ENCODE results near the gene DIAPH2.
"Not testable (repeated sequence)": the region's sequence is repeated elsewhere in the genome, so short reads cannot be mapped to it uniquely, and the experiment has no call there.

The DIAPH2 gene

GRCh38 chrX:96834137-96834536 lies 149.5 kb downstream of the DIAPH2 start:
- no peak for DNase-seq

DNA sequence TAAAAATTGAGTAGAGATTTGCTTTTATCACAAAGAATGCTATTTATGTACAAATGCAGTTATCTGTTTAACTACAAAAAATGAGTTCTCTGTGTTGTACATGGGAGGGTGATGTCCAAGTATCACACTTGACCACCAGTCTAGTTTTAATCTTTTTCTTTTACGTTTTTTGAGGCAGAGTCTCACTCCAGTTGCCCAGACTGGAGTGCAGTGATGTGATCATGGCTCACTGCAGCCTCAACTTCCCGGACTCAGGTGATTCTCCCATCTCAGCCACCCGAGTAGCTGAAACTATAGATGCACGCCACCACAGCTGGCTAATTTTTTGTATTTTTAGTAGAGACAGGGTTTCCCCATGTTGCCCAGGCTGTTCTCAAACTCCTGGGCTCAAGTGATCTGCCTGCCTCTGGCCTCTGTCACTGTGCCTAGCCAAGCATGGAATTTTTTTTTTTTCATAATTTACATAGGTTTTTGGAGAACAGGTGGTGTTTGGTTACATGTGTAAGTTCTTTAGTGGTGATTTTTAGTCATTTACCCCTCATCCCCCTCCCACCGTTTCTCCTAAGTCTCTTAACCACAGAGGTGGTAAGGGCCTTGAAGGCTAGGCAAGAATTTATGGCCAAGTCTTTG lies 151.1 kb downstream of the DIAPH2 start:
- DNase-seq: no peak

DNA sequence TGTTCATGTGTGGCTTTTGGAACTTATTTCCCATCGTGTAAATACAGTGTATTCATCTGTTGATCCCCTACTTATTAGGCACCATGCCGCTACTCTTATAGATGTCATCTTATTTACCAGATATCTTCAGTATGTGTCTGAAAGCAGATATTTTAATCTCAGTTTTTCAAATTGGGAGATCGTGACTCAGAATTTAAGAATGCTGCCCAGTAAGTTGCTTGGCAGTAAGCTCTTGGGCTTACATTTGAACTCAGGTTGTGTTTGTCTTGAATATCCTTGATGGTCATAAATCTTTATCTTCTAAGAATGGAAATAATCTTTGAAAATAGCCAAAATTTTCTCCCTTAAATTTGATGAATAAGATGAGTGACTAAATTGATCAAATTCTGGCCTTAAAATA lies 153.2 kb downstream of the DIAPH2 start:
- DNase-seq: no peak

DNA sequence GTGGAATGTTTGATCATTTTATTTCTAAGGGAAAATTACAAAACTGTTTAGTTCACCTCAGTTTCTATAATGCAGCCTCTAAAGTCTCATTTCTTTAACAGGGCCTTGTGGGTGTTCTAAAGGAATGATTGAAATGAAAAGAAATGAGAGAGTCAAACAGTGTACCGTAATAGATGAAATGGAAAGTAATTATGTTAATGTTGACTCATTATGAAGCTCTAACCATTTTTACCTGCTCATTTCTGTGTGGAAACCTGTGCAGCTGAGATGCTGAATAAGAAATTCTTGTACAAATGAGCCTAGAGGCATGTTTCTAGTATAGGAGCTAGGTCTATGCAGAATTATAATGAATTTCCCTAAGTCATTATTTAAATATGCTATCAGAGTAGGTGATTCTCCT lies 153.9 kb downstream of the DIAPH2 start:
- DNase-seq: no peak

GRCh38 chrX:96841325-96841724 lies 156.7 kb downstream of the DIAPH2 start:
- DNase-seq: no peak

DNA sequence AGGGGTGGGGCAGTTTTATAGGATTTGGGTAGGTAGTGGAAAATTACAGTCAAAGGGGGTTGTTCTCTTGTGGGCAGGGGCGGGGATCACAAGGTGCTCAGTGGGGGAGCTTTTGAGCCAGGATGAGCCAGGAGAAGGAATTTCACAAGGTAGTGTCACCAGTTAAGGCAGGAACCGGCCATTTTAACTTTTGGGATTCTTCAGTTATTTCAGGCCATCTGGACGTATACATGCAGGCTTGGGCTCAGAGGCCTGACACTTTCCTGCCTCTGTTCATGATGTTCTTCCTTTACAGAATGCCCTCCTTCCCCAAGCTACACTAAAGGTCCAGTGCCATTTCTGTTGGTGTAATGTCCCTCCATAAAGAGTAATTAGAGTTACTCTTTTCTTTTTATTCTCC lies 157.2 kb downstream of the DIAPH2 start:
- DNase-seq: not testable (repeated sequence)

DNA sequence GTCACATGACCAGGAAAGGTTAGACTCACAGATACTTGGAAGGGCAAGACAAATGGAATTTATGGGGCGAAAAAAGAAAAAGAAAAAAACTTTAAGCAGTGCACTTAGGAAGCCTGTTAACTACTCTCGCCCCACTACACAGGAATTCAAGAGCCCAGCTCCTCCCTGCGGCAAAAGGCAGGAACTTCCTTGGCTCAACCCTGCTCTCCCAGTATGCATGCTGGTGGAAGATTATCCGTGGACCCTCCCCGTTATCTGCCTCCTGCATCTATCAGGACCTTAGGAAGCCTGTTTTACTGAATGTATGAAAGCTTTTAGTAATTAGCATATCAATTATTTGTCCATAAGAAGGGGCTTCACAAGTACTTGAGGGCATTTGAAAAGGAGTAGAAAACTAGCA lies 158.9 kb downstream of the DIAPH2 start:
- no peak for DNase-seq

DNA sequence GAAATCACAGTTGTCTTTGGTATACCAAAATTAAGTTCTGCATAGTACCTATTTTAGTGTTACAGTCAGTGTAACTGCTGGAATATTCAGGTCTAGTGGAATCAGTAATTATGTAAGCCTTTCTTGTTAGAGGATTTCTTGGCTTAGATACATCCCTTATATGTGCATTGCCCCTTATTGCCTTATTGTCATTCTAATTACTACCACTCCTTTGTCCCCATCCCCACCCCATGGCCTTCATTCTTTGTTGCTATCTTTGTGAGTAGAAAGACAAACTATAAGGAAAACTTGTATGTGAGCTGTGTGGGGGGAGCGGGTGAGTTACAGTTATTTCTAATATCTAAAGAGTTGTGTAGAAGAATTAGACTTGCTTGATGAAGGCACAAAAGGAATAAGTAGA lies 162.2 kb downstream of the DIAPH2 start:
- DNase-seq: no peak

DNA sequence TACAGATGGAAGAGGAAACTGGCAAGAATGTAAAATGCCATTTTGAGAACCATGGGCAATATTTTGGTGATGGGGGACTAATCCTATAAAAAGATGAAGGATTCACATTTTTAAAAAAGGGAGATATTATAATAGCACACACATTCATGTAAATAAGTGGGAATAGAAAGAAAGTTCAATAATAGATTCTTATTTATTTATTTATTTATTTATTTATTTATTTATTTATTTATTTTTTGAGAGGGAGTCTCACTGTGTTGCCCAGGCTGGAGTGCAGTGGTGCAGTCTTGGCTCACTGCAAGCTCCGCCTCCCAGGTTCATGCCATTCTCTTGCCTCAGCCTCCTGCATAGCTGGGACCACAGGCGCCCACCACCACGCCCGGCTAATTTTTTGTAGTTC lies 174.8 kb downstream of the DIAPH2 start:
- not testable (repeated sequence) for DNase-seq

DNA sequence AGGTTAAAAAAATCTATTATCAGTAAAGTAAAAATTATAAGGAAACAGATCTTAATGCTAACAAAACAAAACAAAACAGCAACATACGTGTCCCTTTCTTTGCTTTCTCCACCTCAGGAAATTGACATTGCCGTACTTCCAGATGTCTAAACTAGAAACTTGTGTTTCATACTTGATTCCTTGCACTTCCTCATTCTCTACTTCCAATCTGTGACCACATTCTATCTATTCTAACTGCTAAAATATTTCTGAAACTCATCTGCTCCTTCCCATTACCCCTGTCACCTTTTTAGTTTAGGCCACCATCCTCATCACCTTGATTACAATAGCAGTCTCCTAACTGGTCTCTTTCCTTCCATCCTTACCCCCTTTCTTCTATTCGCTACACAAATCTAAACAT lies 176.6 kb downstream of the DIAPH2 start:
- no peak for DNase-seq

DNA sequence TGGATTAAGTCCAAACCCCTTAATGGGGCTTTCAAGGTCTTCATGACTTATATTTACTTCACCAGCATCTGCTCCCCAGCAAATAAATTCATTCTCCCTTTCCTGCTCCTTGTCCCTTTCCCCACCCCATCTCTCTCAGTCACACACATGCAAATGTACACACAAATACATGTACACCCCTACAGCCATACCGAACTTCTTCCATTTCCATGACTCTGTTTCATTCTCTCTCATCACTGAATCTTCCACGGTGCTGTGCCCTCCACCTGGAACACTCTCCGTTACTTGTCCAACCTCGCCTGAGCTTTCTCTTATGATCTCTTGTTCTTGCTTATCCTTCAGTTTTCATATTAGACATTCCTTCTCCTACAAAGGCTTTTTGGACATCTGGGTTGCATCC lies 177.0 kb downstream of the DIAPH2 start:
- DNase-seq: no peak

DNA sequence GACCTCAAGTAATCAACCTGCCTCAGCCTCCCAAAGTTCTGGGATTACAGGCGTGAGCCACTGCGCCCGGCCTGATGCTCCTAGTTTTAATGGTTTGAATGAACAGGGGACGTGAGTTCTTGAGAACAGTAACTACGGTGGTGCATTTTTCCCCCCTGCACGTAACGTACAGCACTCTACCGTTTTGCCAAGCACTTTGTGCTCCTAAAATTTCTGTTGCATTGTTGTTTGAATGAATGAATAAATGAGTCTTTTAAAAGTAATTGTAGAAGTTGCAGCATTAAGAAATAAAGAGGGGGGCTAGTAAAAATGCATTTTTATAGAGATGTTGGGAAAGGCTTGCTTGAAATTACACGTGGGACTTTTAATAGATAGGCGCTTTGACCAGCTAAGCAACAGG lies 199.0 kb downstream of the DIAPH2 start, which contains the start of gene RPA4:
Gene RPA4, plus strand, starts transcription at position 301 of the 400 bp plus-strand sequence. CDS start 403 bp downstream, outside the sequence.
- no peak for DNase-seq

DNA sequence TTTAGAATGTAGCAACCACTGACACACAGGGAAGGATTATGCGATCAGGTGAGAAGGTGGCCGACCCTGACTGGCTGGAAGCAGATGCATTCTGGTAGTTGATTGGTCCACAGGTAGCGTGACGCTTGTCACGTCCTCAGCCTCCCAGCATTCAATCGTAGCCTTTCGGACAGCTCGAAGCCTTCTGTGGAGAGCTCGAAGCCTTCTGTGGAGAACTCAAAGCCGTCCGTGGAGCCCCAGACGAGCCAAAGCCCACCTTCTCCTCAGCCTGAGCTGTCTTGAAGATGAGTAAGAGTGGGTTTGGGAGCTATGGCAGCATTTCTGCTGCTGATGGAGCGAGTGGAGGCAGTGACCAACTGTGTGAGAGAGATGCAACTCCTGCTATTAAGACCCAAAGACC lies 199.4 kb downstream of the DIAPH2 start:
- no peak for DNase-seq

DNA sequence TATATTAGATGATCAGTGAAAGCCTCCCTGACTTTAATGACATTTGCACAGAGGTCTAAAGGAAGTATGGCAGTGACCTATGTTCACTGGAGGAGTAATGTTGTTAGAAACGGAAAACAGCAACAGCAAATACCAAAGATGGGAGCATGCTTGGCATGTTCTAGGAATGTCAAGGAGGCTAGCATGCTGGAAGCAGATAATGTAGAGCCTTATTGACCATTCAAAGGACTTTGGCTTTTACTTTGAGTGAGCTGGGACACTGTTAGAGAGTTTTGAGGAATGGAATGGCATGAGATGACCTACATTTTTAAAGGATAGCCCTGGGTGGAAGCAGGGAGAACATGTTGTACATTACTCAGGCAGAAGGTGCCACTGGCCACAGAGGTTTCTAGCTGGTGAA lies 205.1 kb downstream of the DIAPH2 start:
- DNase-seq: no peak

DNA sequence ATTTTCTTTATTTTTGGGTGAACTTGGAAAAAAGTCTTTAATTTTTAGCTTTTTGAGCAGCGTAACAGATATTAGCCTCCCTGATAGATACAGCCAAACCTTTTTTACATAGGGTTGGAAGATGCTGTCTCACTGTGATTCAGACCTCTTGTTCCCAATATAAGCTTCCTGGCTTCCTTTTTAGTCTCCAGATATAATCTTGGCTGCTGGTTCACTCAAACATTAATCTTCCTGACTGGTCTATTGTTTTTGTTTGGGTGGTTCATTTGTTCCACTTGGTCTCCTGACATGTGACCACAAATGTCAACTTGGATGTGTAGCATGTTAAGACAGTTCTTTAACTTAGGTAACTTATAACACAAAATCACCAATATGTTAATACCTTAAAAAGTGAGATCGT lies 222.1 kb downstream of the DIAPH2 start:
- no peak for DNase-seq

GRCh38 chrX:96907516-96908272 lies 223.1 kb downstream of the DIAPH2 start:
- no peak for DNase-seq

DNA sequence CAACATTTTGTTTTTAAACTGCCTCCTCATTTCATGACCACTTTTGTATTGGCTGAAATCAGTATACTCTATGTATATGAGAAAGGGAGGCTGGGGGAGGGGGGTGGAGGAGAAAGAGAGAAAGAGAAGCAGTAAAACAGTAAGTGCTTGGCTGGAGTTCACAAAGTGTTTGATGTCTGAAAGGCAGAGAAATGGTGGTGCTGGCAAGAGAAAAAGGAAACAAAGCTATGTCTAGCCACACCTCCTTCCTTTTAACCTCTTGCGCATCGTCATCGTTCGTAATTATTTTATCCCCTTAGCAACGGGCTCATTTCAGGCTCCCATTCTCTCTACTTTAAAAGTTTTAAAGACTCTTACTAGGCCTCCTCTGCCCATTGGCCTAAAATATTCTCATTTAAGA lies 224.6 kb downstream of the DIAPH2 start:
- DNase-seq: no peak

DNA sequence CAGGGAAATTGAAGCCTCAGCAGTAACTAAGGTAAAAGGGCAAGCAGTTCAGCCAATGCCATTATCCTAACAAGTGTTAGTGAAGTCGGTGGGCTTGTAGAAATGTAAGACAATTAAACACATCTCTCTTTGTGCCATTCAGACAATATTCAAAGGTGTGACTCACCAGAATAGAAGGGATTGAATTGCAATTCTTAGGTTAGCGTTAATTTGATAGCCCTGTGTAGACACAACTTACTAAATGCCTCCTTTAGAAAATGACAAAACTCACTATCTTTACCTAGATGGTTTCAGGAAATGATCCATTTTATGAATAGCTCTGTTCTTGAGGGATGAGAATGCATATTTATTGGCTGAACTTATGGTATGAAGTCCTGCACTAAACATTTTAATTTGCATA lies 234.2 kb downstream of the DIAPH2 start:
- DNase-seq: no peak

DNA sequence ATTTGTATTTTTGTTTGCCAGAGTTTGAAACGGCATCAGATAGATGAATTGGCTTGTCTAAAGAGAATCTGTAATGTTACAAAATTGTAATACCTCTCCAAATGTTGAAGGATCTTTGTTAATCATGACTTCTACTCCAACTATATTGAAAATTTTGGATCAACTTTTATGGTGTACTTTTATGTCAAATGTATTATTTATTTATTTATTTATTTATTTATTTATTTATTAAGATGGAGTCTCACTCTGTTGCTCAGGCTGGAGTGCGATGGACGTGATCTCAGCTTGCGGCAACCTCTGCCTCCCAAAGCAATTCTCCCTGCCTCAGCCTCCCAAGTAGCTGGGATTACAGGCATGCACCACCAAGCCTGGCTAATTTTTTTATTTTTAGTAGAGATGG lies 235.0 kb downstream of the DIAPH2 start:
- no peak for DNase-seq

DNA sequence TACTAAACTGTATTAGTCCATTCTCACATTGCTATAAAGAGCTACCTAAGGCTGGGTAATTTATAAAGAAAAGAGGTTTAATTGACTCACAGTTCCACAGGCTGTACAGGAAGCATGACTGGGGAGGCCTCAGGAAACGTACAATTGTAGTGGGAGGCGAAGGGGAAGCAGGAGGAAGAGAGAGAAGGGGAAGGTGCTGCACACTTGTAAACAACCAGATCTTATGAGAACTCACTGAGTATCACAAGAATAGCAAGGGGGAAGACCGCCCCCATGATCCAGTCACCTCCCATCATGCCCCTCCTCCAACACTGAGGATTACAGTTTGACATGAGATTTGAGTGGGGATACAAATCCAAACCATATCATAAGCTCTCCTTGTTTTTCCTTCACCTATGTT lies 239.9 kb downstream of the DIAPH2 start:
- no peak for DNase-seq

DNA sequence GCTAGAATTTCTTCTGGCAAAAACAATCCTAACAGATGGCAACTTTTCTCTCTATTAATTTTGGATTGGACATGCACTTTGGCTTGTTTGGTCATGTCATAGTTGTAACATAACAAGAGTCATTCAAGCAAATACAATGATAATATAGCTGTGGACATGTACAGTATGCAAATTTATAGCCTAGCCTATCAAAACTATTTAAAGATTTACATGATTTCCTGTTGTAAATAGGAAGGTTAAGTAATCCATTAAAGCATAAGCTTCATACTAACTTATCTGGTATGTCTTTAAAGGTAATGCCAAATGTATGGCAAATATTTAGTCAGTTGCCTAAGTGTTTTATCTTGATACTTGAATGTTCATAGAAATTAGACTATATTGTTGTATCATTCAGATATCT lies 244.4 kb downstream of the DIAPH2 start:
- no peak for DNase-seq

GRCh38 chrX:96957718-96958117 lies 273.1 kb downstream of the DIAPH2 start:
- no peak for DNase-seq

- no peak for DNase-seq
Observed at GRCh38 chrX:96971812-96972211, 287.2 kb downstream of the DIAPH2 start.

DNA sequence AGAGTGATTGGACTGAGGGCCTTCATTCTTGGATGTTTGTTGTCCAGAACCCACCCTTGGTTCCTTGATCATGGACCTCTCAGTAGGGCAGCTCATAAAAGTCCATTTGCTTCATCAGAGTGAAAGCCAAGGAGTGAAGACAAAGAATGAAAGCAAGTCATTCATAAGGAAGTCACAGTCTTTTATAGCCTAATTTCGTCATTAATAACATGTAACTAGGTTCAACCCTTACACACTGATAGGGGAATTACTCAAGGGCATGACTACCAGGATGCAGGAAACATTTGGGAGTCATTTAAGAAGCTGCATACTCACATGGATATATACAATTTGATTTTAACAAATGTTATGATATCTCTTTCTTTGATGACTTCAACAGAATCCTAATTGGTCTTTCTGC lies 294.3 kb downstream of the DIAPH2 start:
- no peak for DNase-seq

GRCh38 chrX:96979766-96980165 lies 295.1 kb downstream of the DIAPH2 start:
- no peak for DNase-seq

Measured in stimulated activated CD4-positive, alpha-beta T cell treated with anti-CD3 and anti-CD28 coated beads, Interleukin-1b, Interleukin-23, amount 100 ng/mL, for 48 hours (primary cell).